ENCODE results near the gene DLG2.

DNA sequence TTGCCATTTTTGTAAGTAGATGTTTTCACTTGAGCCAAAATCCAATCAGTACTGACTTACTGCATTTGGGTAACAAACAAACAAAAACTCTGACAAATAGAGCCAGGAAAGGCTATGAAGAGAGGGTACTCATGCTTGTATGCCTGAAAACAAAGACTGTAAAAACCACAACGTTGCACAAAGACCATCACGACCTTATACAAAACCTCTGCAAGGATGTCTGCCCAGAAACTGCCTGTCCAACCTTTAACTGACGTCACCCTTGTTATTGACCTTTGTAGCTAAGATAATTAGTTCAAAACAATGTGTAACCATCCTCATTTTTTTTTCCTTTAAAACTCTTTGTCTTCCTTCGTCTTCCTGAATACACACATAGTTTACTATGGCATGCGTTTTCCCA, 38.6 kb upstream of the DLG2 start:
- TF ChIP-seq GABPA (IDR thresholded peaks at IDR 0.05; ENCODE audit: low read depth): no peak
- TF ChIP-seq, protein P1, sequence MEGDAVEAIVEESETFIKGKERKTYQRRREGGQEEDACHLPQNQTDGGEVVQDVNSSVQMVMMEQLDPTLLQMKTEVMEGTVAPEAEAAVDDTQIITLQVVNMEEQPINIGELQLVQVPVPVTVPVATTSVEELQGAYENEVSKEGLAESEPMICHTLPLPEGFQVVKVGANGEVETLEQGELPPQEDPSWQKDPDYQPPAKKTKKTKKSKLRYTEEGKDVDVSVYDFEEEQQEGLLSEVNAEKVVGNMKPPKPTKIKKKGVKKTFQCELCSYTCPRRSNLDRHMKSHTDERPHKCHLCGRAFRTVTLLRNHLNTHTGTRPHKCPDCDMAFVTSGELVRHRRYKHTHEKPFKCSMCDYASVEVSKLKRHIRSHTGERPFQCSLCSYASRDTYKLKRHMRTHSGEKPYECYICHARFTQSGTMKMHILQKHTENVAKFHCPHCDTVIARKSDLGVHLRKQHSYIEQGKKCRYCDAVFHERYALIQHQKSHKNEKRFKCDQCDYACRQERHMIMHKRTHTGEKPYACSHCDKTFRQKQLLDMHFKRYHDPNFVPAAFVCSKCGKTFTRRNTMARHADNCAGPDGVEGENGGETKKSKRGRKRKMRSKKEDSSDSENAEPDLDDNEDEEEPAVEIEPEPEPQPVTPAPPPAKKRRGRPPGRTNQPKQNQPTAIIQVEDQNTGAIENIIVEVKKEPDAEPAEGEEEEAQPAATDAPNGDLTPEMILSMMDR (IDR thresholded peaks at IDR 0.05; ENCODE audit: insufficient read depth, low read length): no peak
